DND-41 (cell line): ENCODE results near the gene PRSS2.

Source experiments
- ATAC-seq: fragments of 200-7000 bp; cut with Tn5 transposase; 3 replicates; pipeline ENCODE4 v1.9.1; 2021; ENCODE audit warnings: low read depth; ENCODE audit not compliant: insufficient read depth
- DNase-seq: peaks from one replicate; pipeline ENCODE4 v3.0.0-alpha.2; 2020
- H2AFZ ChIP-seq: 2 replicates; pipeline ENCODE4 v1.6.0; 2012; ENCODE audit warnings: low read depth, low read length
- H3K27ac ChIP-seq: 2 replicates; pipeline ENCODE4 v1.5.1; 2012; ENCODE audit warnings: low read length, inconsistent platforms
- H3K27me3 ChIP-seq: fragments of 200-600 bp; sonication (generic); 2 replicates; pipeline ENCODE4 v1.6.0; 2012; ENCODE audit warnings: low read length, mild to moderate bottlenecking, inconsistent platforms; ENCODE audit not compliant: insufficient read depth, poor library complexity
- H3K36me3 ChIP-seq: 2 replicates; pipeline ENCODE4 v1.5.1; 2012; ENCODE audit warnings: low read length, inconsistent platforms; ENCODE audit not compliant: insufficient read depth
- H3K4me1 ChIP-seq: 2 replicates; pipeline ENCODE4 v1.5.1; 2012; ENCODE audit warnings: mild to moderate bottlenecking, low read length; ENCODE audit not compliant: insufficient read depth
- H3K4me2 ChIP-seq: 2 replicates; pipeline ENCODE4 v1.6.0; 2012; ENCODE audit warnings: mild to moderate bottlenecking, moderate library complexity, low read length, inconsistent platforms; ENCODE audit not compliant: insufficient read depth
- H3K4me3 ChIP-seq, 2 experiments: fragments of 200-600 bp in 1 of 2; shearing (Covaris generic) in 1 of 2; 2 replicates each; pipeline ENCODE4 v1.5.1; 2012 to 2016; ENCODE audit warnings: inconsistent platforms in 2 of 2, low read length in 2 of 2, mild to moderate bottlenecking in 2 of 2, low read depth in 1 of 2, moderate library complexity in 1 of 2
- H3K79me2 ChIP-seq: 2 replicates; pipeline ENCODE4 v1.6.0; 2012; ENCODE audit warnings: low read length, inconsistent platforms; ENCODE audit not compliant: insufficient read depth
- H3K9ac ChIP-seq: 2 replicates; pipeline ENCODE4 v1.6.0; 2012; ENCODE audit warnings: low read depth, mild to moderate bottlenecking, inconsistent platforms, low read length, moderate library complexity
- H3K9me3 ChIP-seq: 2 replicates; pipeline ENCODE4 v1.5.1; 2012; ENCODE audit warnings: low read length, moderate library complexity, mild to moderate bottlenecking, inconsistent platforms; ENCODE audit not compliant: insufficient read depth, severe bottlenecking
- H4K20me1 ChIP-seq: 2 replicates; pipeline ENCODE4 v1.6.0; 2012; ENCODE audit warnings: low read length; ENCODE audit not compliant: insufficient read depth
- EZH2 ChIP-seq: IDR thresholded peaks from 3 replicates; pipeline ENCODE4 v1.6.1; 2012; ENCODE audit warnings: borderline replicate concordance, low read depth, mild to moderate bottlenecking, moderate library complexity, low read length, inconsistent platforms; ENCODE audit not compliant: severe bottlenecking
- TF ChIP-seq, protein P1 (sequence below): IDR thresholded peaks from 2 replicates; pipeline ENCODE4 v1.5.1; 2012; ENCODE audit warnings: borderline replicate concordance, low read length, moderate library complexity, mild to moderate bottlenecking; ENCODE audit not compliant: poor library complexity, severe bottlenecking; ENCODE audit errors: extremely low read depth

The PRSS2 gene

DNA sequence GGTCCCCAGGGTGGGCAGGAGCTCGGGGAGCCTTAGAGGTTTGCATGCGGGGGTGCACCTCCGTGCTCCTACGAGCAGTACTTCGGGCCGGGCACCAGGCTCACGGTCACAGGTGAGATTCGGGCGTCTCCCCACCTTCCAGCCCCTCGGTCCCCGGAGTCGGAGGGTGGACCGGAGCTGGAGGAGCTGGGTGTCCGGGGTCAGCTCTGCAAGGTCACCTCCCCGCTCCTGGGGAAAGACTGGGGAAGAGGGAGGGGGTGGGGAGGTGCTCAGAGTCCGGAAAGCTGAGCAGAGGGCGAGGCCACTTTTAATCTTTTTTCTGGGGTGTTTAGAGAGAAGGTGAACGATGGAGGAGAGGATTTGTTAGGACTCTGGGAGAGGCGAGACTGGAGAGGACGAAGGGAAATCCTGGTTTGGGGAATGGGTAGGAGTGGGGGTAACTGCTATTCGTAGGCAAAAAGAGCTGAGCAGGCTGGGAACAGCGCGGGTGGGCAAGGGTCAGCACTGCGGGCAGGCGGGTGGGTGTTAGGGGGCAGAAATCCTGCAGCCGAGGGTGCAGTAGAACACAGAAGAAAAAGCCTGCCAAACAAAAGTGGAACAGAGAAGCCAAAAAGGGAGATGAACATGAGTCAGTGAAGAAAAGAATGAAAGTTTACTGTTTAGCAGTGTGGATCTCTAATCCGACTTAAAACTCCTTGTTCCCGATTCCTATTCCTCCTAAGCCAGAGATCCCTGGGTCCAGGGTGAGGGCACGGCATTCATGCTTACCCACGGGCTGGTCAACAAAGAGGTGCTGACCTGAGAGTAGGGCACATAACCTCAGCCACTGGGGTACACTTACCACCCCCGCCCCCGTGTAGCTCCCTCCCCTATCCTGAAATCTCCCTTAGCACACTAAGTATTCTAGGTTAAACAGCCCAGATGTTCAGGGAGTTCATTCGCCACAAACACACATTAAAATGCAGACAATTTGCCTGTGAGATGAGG lies 26.9 kb downstream of the PRSS2 start:
- 0 out of 3 replicates have a peak, but pooled peaks have one; percentile 6 for ATAC-seq
- Histone ChIP-seq H3K36me3 (peaks cover 74% of the 10 kb centered on the region), H3K27me3 (no peaks in the 10 kb centered on the region), H4K20me1 (no peaks in the 10 kb centered on the region), H3K9me3 (no peaks in the 10 kb centered on the region), H3K9ac (peak overlapping the region; percentile 99), H2AFZ (no peak overlapping the region), H3K79me2 (peaks cover 91% of the 10 kb centered on the region), H3K4me2 (peak overlapping the region; percentile 61), H3K4me1 (peaks cover 78% of the 10 kb centered on the region), H3K27ac (peak overlapping the region; percentile 97), H3K4me3 (peak overlapping the region; percentile 42 to 60)
- TF ChIP-seq, protein P1, sequence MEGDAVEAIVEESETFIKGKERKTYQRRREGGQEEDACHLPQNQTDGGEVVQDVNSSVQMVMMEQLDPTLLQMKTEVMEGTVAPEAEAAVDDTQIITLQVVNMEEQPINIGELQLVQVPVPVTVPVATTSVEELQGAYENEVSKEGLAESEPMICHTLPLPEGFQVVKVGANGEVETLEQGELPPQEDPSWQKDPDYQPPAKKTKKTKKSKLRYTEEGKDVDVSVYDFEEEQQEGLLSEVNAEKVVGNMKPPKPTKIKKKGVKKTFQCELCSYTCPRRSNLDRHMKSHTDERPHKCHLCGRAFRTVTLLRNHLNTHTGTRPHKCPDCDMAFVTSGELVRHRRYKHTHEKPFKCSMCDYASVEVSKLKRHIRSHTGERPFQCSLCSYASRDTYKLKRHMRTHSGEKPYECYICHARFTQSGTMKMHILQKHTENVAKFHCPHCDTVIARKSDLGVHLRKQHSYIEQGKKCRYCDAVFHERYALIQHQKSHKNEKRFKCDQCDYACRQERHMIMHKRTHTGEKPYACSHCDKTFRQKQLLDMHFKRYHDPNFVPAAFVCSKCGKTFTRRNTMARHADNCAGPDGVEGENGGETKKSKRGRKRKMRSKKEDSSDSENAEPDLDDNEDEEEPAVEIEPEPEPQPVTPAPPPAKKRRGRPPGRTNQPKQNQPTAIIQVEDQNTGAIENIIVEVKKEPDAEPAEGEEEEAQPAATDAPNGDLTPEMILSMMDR: peak; percentile 1
- TF ChIP-seq EZH2: no peak
- DNase-seq: peak; percentile 67

DNA sequence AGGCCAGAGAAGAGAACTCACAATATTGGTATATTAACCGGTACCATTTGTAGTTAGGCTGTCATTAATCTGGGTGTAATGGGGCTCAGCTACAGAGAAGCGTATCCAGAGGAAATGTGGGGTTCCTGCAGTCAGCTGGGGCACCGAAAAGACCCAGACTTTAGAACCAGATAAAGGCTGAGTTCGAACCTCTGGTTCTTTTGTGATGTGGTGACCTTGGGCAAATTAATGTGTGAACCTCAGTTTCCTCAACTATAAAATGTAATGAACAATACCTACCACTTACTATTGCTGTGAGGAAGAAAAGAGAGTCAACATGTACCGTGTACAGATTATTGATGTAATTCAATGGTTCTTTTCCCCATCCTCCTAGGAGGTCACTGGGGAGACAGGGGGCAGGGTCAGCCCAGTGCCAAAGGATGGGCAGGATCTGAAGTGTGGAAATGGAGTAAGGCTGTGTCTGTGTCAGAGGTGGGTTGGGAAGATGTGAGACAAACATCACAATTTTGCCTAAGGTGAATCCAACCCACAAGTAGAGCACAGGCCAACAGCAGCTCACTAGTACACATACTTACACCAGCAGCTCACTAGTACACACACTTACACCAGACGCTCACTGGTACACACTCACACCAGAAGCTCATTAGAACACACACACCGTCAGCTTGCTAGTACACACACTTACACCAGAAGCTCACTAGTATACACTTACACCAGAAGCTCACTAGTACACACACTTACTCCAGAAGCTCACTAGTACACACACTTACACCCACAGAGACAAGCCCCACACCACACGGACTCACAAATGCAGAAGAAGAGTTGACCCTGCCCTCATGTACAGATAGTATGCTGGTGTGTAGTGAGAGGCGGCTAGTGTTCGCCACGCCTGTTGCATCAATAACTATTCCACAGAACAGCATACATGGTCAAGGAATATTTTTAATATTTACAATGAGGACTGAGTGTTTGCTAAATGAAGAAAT lies 28.0 kb downstream of the PRSS2 start:
- Histone ChIP-seq H3K9ac (peak overlapping the region; percentile 99), H3K27ac (peak overlapping the region; percentile 97), H3K4me1 (peaks cover 78% of the 10 kb centered on the region), H3K4me3 (peak overlapping the region; percentile 42 to 60), H3K36me3 (peaks cover 76% of the 10 kb centered on the region), H4K20me1 (no peaks in the 10 kb centered on the region), H3K9me3 (no peaks in the 10 kb centered on the region), H2AFZ (no peak overlapping the region), H3K79me2 (peaks cover 95% of the 10 kb centered on the region), H3K27me3 (no peaks in the 10 kb centered on the region), H3K4me2 (peak overlapping the region; percentile 61)
- ATAC-seq: peak; percentile 39
- TF ChIP-seq, protein P1: no peak
- TF ChIP-seq EZH2: no peak
- peak; percentile 75 for DNase-seq

DNA sequence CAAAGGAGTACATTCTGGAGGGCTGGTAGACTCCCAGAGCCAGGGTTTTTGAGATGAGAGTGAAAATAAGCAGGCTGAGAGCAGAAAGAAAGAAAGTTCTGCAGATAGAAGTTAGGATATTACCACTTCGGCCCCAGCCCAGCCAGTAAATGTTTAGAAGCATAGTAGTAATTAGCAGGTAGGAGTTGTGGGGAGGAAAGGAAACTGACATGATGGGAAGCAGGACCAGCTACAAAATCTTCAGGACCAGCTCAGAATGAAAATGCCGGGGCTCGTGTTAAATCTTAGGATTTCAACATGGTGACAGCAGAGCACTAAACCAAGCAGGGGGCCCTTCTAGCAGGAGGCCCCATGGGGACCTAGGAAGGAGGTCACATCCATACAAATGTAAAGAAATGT lies 28.7 kb downstream of the PRSS2 start:
- no peaks in the 10 kb centered on the region for H3K27me3 ChIP-seq
- H3K4me1 ChIP-seq: peaks cover 78% of the 10 kb centered on the region
- TF ChIP-seq, protein P1: no peak
- TF ChIP-seq EZH2: no peak
- H3K9me3 ChIP-seq: no peaks in the 10 kb centered on the region
- ATAC-seq: no peak
- peak overlapping the region; percentile 61 for H3K4me2 ChIP-seq
- H4K20me1 ChIP-seq: no peaks in the 10 kb centered on the region
- peak; percentile 41 for DNase-seq
- peaks cover 80% of the 10 kb centered on the region for H3K36me3 ChIP-seq
- peak overlapping the region; percentile 97 for H3K27ac ChIP-seq
- peaks cover 96% of the 10 kb centered on the region for H3K79me2 ChIP-seq
- H2AFZ ChIP-seq: no peak overlapping the region
- H3K9ac ChIP-seq: peak overlapping the region; percentile 99
- peak overlapping the region; percentile 42 to 60; a peak in 3 of 4 replicates for H3K4me3 ChIP-seq
